ENCODE data around the gene USP3.

DNA sequence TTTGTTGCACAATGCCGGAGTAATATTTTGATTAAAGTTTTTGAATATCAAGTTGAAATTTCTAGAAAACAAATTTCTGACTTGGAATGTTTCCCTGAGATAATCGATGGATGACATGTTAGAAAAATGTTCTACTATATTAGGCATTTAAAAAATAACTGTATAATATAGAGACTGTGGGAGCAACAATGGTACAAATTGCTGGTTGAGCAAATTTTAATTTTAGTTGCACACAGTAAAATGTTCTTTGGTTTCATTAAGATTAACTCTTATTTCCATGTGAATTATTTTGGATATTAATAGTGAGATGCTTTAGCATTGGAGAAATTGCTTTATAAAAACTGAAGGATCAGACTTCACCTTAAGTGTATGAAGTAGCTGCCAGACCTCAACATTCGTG is 9.3 kb downstream of the USP3 start:
- TF ChIP-seq EZH2 (IDR thresholded peaks at IDR 0.05; ENCODE audit: insufficient read depth, poor library complexity, severe bottlenecking): no peak
- no peak for TF ChIP-seq EZH2phosphoT487 (IDR thresholded peaks at IDR 0.05; ENCODE audit: insufficient read depth, low read depth)

Measured in GM23248 (cell line).